KOPT-K1 (cell line): Measurements from ENCODE around the gene CMIP.

Source experiments
- H3K27ac ChIP-seq: fragments of 200-600 bp; sonication (generic); 2 replicates; pipeline ENCODE4 v1.5.1; 2016; ENCODE audit warnings: antibody characterized with exemption, mild to moderate bottlenecking, low read depth, low read length; ENCODE audit not compliant: poor library complexity, severe bottlenecking
- H3K36me3 ChIP-seq: fragments of 200-600 bp; sonication (generic); 2 replicates; pipeline ENCODE4 v1.5.1; 2017; ENCODE audit warnings: antibody characterized with exemption, mild to moderate bottlenecking, low read length, moderate library complexity; ENCODE audit not compliant: insufficient read depth
- H3K9me3 ChIP-seq: fragments of 200-600 bp; sonication (generic); 2 replicates; pipeline ENCODE4 v1.5.1; 2017; ENCODE audit warnings: antibody characterized with exemption, low read length, mild to moderate bottlenecking; ENCODE audit not compliant: insufficient read depth, poor library complexity, severe bottlenecking

The CMIP gene

GRCh38 chr16:81586417-81586816 lies 141.8 kb downstream of the CMIP start:
- Histone ChIP-seq H3K27ac (no peak overlapping the region), H3K36me3 (no peaks in the 10 kb centered on the region), H3K9me3 (no peaks in the 10 kb centered on the region)

- Histone ChIP-seq H3K36me3 (no peaks in the 10 kb centered on the region), H3K27ac (no peak overlapping the region), H3K9me3 (no peaks in the 10 kb centered on the region)
Measured at GRCh38 chr16:81586977-81587625, 142.5 kb downstream of the CMIP start.

GRCh38 chr16:81587626-81588160 lies 143.1 kb downstream of the CMIP start:
- no peaks in the 10 kb centered on the region for H3K36me3 ChIP-seq
- no peak overlapping the region for H3K27ac ChIP-seq
- no peaks in the 10 kb centered on the region for H3K9me3 ChIP-seq

GRCh38 chr16:81588326-81589081 lies 143.9 kb downstream of the CMIP start:
- Histone ChIP-seq H3K27ac (no peak overlapping the region), H3K36me3 (no peaks in the 10 kb centered on the region), H3K9me3 (no peaks in the 10 kb centered on the region)

GRCh38 chr16:81589975-81590650 lies 145.5 kb downstream of the CMIP start:
- H3K27ac ChIP-seq: no peak overlapping the region
- H3K36me3 ChIP-seq: no peaks in the 10 kb centered on the region
- H3K9me3 ChIP-seq: no peaks in the 10 kb centered on the region

GRCh38 chr16:81590714-81591544 lies 146.3 kb downstream of the CMIP start:
- Histone ChIP-seq H3K9me3 (no peaks in the 10 kb centered on the region), H3K36me3 (no peaks in the 10 kb centered on the region), H3K27ac (no peak overlapping the region)

- Histone ChIP-seq H3K27ac (no peak overlapping the region), H3K36me3 (no peaks in the 10 kb centered on the region), H3K9me3 (no peaks in the 10 kb centered on the region)
Measured at GRCh38 chr16:81591545-81591870, 146.9 kb downstream of the CMIP start.

DNA sequence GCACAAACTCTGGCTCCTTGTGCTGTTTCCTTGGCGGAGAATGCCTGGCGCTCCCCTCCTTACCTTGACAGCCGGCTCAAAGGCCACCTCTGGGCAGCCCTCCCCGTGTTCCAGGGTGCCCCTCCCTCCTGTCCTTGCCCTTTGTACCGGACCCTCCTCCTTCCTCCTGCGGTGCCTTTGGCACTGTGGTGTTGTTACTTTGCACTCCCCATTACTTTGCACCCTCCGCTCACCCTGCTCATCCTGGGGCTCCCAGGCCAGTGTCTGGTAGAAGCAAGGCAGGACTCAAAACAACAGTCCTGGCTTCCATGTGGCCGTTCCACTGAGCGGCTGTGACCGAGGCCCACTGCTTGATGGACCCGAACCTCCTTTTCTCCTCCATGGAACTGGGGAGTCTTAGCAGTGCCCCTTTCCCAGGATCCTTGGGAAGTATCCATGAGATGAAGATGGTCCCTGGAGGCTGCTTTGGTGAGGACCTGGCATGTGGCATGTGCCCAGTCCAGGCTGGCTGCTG lies 147.8 kb downstream of the CMIP start:
- Histone ChIP-seq H3K27ac (no peak overlapping the region), H3K9me3 (no peaks in the 10 kb centered on the region), H3K36me3 (no peaks in the 10 kb centered on the region)

DNA sequence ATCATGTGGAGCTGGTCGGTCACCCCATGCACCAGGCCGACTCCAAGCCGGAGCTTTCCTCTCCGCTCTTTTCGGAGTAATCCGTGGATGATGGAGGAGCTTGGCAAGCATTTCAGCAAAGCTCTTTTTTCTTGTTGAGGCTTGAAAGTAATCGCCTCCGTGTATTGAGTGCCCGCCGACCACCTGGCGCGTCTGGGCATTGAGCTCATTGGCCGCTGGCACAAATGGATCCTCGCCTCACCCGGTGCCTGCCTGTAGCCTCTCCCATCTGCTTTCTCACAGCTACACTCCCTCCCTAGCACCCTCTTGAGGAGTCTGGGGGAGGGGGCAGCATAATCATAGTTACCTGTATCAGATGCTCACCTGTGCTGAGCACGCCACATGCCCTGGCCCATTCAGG lies 148.9 kb downstream of the CMIP start:
- Histone ChIP-seq H3K36me3 (0 out of 2 replicates have a peak, but pooled peaks cover 3% of the 10 kb centered on the region), H3K27ac (no peak overlapping the region), H3K9me3 (no peaks in the 10 kb centered on the region)

GRCh38 chr16:81595629-81596292 lies 151.2 kb downstream of the CMIP start:
- Histone ChIP-seq H3K9me3 (no peaks in the 10 kb centered on the region), H3K36me3 (0 out of 2 replicates have a peak, but pooled peaks cover 3% of the 10 kb centered on the region), H3K27ac (no peak overlapping the region)

DNA sequence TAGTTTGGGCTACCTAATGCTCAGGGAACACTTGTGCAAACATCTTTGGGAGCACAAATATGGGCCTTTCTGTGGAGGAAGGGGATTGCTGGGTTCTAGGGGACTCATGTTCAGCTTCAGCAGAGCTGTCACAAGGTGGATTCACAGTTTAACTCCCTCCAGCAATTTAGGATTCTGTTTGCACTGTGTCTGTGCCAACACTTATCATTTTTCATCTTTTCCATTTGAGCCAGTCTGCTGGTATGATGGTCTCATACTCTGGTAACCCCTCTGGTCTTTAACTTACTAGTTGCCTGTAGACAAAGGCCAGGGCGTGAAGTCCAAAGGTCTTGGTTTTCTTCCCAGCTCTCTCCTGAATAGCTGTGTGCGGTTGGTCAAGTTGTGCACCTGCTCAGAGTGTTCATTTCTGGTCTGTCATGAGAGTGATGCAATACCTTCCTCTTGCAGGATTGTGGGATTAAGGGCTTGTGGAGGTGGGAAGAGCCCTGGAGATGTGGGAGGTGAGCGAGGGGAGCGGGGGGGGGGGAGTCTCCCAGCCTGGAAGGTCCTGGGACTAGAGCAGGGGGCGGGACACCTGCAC lies 152.6 kb downstream of the CMIP start:
- no peaks in the 10 kb centered on the region for H3K9me3 ChIP-seq
- H3K27ac ChIP-seq: no peak overlapping the region
- H3K36me3 ChIP-seq: 0 out of 2 replicates have a peak, but pooled peaks cover 3% of the 10 kb centered on the region

- H3K9me3 ChIP-seq: no peaks in the 10 kb centered on the region
- H3K36me3 ChIP-seq: 0 out of 2 replicates have a peak, but pooled peaks cover 3% of the 10 kb centered on the region
- H3K27ac ChIP-seq: no peak overlapping the region
Measured at GRCh38 chr16:81598083-81598482, 153.5 kb downstream of the CMIP start.

GRCh38 chr16:81599034-81599744 lies 154.6 kb downstream of the CMIP start:
- H3K36me3 ChIP-seq: 0 out of 2 replicates have a peak, but pooled peaks cover 3% of the 10 kb centered on the region
- H3K27ac ChIP-seq: no peak overlapping the region
- H3K9me3 ChIP-seq: no peaks in the 10 kb centered on the region
